GM19035 (cell line): ENCODE results near the gene TSC2.
"Not testable (repeated sequence)": the region's sequence is repeated elsewhere in the genome, so short reads cannot be mapped to it uniquely, and the experiment has no call there.

Experiments
- ATAC-seq: cut with Tn5 transposase; IDR thresholded peaks from one replicate; pipeline ENCODE4 v1.9.1; 2021; ENCODE audit not compliant: unreplicated experiment

The TSC2 gene

DNA sequence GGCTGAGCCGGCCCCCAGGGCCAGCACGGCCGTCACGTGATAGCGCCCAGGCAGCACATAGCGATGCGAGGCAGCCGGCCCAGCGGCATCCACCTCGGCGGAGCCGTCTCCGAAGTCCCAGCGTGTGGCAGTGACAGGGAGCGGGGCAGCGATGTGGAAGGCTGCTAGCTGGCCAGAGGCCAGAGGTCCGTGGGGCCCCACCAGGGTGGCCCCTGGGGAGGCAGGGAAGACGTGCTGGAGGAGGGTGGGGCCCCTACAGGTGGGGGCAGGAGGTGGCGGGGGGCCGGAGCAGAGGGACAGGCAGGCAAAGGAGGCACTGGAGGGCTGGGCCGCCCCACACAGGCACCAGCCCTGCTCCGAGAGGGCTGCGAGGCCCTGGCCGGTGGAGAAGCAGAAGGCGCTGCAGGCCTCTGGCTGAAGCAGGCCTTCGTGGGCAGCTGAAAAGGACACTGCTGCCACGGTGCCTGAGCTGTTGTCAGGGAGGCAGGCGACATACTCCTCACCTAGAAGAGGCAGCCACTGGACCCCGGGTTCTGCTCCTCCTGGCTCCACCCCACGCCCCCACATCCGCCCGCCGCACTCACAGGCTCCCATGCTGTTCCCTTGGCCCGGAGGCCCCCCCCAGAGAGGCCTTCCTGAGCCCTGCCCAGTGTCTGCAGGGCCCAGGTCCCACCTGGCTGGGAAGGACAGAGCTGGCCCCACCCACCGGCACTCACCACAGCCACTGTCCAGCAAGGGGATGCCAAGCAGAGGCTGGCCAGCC, 70.4 kb downstream of the TSC2 start:
- ATAC-seq = not testable (repeated sequence)

DNA sequence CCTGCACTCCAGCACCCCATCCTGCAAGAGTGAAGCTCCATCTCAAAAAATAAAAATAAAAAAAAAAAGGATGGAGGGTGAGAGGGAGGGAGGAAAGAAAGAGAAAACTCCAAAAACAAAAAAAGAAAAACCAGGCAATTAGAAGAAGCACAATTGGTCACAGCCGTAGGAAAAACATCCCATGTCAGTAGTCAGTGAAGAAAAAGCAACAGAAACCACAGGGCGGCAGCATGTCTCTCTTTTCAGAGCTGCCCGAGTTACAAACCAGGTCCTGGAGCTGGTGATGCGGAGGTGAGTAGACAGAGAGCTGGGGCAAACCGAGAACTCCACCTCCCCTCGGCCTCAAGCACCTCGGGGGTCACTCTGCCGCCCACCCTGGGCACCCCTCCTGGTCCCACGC, 73.5 kb downstream of the TSC2 start:
- not testable (repeated sequence) for ATAC-seq

DNA sequence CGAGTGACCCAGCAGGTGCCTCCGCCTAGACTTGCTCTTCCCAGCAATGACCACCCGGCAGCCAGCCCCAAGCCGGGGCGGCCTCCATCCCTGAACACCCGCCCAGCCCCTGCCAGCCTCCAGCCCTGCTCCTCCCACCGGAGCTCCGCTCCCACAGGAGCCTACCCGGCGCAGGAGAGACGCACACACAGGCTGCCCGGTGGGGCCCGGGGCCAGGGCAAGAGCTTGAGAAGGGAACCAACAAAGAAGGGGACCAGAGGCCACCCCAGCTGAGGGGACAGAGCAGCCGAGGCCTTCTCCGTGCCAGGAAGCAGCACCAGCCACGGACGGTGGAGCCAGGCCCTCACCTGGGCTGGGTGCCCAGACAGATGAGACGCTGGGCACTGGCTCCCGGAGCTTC, 74.1 kb downstream of the TSC2 start:
- no peak for ATAC-seq

DNA sequence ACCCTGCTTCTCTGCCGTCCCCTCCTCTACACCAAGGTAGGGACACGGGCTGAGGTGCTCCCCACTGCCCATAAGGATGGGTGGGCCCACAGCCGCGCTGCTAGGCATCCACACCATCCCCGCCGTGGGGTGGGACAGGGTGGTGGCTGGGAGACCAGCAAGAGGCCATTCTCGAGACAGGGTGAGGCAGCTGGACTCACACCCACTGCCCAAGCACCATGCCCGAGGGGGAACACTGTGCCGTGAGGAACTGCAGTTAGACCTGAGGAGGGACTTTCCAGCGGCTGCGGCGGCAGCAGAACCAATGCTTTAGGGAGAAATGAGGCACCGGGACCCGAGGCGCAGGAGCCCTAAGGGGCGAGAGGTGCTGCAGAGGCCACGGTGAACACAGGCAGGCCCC, 74.6 kb downstream of the TSC2 start:
- no peak for ATAC-seq

DNA sequence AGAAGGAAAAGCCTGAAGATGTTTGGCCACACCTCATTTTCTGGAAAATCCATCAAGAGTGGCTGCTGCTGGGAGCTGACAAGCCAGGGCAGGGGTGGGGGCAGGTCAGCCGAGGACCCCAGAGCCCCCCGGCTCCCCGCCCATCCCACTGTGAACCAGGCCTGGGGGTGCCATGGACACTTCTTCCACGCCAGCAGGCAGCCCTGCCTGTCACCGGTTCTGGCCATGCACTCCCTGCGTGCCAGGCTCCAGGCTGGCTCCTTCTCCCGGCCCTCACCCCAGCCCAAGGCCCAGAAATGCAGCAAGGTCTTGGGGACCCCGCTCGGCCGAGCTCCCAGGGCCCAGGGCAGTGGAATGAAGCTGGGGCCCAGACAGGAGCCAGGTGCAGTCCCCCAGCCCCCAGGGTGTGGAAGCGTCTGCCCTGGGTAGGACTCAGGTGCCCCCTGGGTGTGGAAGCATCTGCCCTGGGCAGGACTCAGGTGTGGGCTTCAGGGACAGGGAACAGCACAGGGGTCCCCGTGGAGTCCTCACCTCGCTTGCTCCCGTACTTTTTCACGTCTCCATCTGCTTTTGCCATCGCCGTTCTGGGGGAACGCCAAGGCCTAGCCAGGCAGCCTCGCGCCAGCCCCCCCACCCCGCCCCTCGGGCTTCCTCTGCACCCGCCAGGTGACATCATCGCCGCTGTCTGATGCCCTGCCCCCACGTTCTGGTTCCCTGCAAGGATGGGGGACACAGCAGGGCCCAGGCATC, 75.3 kb downstream of the TSC2 start:
- ATAC-seq = not testable (repeated sequence)

DNA sequence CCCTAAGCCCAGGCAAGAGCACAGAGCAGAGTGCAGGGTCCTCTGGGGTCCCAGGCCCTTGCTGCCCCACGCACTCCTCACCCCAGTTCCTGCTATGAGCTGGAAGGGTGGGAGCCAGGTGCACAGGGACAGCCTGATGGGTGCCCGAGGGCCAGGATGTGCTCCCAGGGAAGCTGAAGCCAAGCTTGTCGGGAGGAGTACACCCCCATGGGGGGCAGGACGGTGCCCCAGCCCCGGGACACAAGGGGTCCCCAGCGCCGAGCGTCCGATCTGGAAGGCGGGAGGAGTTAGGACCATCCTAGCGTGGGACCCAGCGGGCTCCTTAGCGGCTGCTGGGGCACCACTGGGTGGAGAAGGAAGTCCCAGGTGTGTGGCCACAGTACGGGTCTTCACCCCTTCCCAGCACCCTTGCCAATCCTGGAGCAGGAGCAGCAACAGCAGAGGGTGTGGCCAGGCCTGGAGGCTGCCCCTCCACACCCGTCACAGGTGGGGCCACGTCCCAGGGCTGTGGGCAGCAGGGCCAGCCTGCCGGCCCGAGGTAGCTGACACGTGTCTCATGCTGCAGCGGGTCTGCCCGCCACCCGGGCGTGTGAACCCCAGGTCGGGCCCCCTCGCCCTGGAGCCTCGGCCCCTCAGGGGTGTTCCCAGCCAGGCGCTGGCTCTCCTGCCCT, 76.1 kb downstream of the TSC2 start:
- ATAC-seq = not testable (repeated sequence)

DNA sequence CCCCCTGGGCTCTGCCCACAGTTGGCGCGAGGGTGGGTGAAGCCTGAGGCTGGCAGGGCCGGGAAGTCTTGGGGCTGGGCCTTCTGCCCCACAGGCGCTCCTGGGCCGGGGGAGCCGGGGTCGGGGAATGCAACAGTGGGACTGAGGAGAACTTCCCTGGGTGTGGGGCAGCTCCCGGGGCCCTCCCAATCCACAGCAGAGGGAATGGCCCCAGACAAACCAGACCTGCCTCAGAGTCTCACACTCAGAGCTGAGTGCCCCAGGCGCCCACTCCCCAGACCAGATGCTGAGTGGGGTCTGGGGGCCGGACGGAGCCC, 76.5 kb downstream of the TSC2 start:
- not testable (repeated sequence) for ATAC-seq

DNA sequence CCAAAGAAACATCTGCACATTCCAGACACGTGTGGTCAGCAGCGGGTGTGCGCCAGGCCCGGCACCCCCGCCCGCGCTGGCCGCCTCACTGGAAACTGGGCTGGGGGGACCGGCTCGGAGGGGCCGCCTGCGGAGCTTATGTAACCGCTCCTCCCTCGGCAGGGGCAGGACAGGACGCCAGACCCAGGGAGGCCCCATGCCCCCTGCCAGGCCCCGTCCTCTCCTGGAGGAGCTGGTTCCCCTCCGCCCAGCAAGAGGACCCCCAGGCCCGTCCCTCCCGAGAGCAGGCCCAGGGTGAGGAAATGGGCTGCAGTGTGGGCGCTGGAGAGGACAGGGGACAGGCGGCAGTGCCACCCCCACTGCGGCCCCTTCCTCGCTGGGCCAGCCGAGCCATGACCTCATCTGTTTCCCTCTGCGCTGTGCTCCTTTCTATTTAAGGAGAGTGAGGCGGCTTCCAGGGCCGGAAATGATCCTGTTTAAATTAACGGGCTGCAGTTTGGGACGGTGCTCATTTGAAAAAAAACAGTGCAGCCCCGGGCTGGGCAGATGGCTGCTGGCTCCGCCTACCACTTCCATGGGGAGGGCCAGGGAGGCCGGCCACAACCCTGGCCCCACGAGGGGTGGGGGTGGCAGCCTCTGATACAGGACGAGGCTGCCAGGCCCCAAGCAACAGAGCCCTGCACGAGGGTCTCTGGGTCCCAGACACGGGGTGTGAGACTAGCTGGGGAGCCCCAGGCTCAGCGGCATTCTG, 77.1 kb downstream of the TSC2 start:
- ATAC-seq = not testable (repeated sequence)

DNA sequence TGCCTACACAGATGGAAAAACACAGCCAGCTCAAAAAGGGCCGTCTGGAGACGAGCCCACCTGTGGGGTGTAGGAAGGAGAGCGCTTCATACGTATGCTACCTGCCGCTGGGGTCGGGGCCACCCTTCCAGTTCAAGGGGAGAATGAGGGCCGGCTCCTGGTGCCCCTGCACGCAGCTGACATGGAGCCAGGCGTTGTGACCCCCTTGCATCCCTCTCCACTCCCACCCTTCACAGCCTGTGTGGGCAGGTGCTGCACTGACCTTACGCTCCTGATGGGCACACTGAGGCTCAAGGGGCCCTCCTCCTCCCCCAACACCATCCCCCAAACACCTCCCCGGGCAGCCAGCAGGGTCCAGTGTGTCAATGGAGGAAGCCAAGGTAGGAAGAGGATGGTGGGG, 77.8 kb downstream of the TSC2 start:
- ATAC-seq = not testable (repeated sequence)

DNA sequence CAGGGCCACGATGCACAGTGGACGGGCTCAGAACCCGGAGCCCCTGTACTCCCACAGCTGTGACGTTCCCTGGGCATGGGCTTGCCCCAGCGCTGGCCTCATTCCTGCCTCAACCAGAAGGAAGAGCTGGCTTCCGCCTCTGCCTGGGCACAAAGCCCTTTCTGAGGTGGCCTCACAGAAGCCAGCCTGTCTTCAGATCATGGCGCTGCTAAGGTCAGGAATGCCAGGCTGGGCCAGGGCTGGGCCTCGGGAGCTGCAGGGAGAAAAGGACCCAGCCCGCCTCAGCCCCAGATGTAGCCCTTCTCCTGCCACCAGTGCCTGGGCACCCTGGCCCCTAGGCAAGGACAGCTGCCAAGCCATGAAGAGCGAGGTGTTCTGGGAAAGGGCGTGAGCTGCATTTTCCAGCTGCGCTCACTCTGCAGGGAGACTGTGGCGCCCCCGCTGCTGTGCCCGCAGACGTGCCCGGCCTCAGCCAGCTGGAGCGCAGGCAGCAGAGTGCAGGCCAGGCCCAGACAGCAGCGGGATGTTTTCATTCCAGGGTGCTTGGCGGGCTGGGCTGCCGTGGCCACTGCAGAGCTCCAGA, 78.5 kb downstream of the TSC2 start:
- ATAC-seq = not testable (repeated sequence)

DNA sequence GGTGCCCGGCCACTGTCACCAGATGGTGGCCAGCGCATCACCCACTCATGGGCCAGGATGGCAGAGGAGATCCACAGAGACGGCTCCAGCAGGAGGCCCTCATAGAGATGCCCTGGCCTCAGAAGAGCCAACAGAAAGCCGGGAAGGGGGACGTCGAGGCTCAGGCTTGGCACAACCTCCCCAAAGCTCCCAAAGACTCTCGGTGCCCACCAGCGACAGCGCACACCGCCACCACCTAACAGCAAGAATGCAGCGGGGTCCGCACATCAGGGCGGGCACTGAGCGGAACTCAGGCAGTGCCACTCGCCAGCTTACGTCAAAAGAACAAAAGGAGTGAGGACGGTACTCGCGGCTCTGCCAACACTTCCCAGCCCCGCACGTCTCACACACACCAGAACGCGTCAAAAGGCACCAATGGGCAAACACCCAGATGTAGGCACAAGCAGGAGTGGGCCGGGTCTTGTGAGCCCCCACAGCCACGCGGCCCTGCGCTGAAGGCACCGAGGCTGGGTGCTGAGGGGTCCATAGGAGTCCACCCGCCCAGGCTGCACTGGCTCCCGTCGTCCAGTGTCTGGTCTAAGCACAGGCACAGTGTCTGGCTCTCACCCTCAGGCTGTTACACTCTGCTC, 79.3 kb downstream of the TSC2 start:
- not testable (repeated sequence) for ATAC-seq

DNA sequence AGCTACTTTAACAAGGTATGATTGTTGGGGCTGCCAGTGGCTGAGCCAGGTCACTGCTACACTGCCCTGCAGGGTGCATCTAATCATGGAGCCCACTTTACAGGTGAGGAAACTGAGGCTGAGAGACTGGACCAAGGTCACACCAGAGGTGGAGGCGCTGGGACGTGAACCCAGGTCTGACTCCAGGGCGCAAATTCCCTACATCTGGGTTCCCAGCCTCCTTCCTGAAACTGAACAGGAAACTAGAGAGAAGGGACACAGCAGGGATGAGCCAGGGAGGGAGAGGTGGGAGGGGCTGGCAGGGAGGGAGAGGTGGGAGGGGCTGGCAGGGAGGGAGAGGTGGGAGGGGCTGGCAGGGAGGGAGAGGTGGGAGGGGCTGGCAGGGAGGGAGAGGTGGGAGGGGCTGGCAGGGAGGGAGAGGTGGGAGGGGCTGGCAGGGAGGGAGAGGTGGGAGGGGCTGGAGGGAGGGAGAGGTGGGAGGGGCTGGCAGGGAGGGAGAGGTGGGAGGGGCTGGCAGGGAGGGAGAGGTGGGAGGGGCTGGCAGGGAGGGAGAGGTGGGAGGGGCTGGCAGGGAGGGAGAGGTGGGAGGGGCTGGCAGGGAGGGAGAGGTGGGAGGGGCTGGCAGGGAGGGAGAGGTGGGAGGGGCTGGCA, 80.0 kb downstream of the TSC2 start:
- not testable (repeated sequence) for ATAC-seq

DNA sequence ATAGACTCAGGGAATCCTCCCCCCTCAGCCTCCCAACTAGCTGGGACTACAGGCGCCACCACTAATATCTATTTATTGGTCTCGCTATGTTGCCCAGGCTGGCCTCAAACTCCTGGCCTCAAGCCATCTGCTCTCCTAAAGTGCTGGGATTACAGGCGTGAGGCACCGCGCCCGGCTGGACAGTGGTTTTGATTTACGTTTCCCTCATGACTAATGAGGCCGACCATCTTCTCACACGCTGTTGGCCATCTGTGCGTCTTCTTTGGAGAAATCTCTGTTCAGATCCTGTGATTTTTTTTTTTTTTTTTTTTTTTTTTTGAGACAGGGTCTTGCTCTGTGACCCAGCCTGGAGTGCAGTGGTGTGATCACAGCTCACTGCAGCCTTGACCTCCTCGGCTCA, 81.5 kb downstream of the TSC2 start:
- not testable (repeated sequence) for ATAC-seq

DNA sequence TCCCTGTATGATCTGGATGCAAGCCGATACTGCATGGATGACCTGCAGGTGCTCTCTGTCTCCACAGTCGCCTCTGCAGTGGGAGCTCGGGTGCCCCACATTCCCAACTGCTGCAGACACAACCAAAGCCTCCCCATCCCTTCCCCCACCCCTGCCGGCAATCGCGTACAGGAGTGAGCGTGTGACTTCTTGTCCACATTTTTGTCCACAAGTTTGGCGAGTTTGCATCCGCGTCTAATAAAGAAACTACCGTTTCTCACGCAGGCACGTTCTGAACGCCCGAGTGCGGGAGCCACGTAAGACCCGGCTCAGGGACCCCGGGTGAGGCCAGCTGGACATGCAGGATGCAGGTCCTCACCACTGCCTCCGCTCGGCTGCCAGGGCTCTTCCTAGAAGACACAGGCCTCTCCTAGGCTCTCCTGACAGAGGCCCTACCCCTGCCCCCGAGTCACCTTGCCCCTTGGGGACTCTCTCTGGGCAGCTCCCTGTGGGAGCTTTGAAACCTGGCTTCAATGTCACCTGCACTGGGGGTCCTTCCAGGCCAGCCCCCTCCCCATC, 82.2 kb downstream of the TSC2 start:
- not testable (repeated sequence) for ATAC-seq

DNA sequence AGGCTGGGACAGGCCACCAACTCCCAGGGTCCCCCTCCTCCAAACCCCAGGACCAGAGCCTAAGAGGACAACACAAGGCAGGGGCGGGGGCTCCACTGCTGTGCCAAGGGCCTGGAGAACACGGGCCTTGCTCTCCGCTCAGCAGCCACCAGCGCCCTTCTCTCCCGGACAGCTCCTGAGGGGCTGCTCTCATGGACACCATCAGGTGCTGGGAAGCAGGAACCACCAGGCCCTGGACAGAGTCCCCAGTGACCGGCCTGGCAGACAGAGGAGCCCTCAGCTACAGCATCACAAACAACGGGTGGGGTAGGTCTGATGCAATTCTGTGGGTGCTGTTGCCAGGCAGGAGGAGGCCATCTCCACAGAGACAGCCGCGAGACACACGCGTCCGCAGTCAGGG, 86.0 kb downstream of the TSC2 start:
- not testable (repeated sequence) for ATAC-seq

DNA sequence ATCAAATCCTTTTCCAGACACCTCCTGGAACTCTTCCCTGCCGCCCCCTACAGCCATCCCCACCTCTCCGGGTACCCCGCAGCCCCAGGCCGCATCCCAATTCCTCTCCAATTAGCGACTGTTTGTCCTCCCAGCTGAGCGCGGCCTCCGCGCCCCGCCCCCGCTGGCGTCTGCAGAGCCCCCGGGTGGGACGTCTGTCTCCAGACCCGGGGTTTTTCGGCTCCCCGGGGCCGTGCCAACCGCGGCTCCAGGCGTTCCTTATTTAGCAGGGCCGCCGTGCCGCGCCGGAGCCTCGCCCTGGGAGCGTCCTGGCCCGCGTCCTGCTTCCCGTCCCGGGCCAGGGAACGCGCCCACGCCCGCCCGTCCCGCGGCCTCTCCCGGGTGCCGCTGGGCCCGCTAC, 87.3 kb downstream of the TSC2 start:
- ATAC-seq = not testable (repeated sequence)

DNA sequence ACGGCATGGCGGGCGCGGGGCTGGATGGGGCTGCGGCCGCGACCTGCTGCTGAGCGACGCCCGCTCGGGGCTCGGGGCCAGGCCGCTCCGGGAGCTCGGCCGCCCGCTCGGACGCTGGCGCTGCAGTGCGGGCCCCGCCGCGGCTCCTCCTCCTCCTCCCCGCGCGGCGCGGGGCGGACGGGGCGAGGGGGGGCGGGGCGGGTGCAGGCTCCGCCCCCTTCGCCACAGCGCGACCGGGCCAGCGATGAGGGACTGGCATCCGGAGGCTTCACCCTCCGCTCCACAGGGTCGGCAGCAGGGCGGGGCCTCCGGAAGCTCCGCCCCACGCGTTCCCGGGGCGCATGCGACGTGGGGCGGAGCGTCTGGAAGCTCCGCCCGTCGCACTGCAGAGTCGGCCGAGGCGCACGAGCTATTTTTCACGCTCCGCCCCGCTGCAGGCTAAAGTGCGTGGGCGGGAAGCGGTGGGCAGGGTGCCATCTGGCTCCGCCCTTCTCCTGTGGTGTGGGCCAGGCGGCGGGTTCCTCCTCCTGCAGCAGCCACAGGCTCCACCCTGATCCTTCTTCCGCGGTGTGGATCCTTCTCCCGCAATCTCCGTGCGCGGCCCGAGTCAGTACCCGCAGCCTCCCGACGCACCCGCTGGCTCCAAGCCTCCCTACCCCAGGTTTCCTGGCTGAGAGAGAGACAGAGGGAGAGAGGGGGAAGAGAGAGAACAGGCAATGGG, 88.1 kb downstream of the TSC2 start, which contains the start of gene PKD1:
Gene PKD1, minus strand, starts transcription at position 129 of the 721 bp plus-strand sequence. CDS start 209 bp downstream, outside the sequence.
- ATAC-seq = not testable (repeated sequence)
